ENCODE data around the gene STRADA. TPM values are rescaled to one million over a fixed set of nuclear protein-coding genes. Genes with fewer than 3 reads are reported as not detected.

The STRADA gene
- total and polyA plus RNA-seq, 10 of the 15 experiments (the other 5 are each of a cell fraction or from before 2014, with no cell fraction given): 13.3 to 54.1 (median 44.0) TPM

- TF ChIP-seq USF2 (IDR thresholded peaks at IDR 0.05; ENCODE audit: borderline replicate concordance, low read depth, low read length) (no peak), ELK1 (IDR thresholded peaks at IDR 0.05; ENCODE audit: low read depth, low read length) (no peak), POLR2A (IDR thresholded peaks at IDR 0.05; ENCODE audit: low read depth, low read length) (peak; percentile 75), BMI1 (IDR thresholded peaks at IDR 0.05; ENCODE audit: borderline replicate concordance) (no peak), GATAD2B (conservative IDR thresholded peaks at IDR 0.05; ENCODE audit: low read depth) (no peak; the same call in none of the 2 replicates), IKZF2 (IDR thresholded peaks at IDR 0.05) (no peak), BCL3 (IDR thresholded peaks at IDR 0.05; ENCODE audit: borderline replicate concordance, insufficient read depth, low read depth, low read length, poor library complexity, severe bottlenecking) (no peak), PBX3 (IDR thresholded peaks at IDR 0.05; ENCODE audit: insufficient replicate concordance, low read depth, low read length) (no peak), RUNX3 (IDR thresholded peaks at IDR 0.05; ENCODE audit: low read length) (no peak; the same call in 1 of the 2 replicates), USF1 (IDR thresholded peaks at IDR 0.05; ENCODE audit: borderline replicate concordance, extremely low read length, insufficient read depth, low read depth, low read length) (no peak), SMAD5 (IDR thresholded peaks at IDR 0.05; ENCODE audit: low read depth) (no peak), IRF3 (IDR thresholded peaks at IDR 0.05) (no peak), ZBTB11 (CRISPR knock-in tag; IDR thresholded peaks at IDR 0.05) (no peak), POU2F2 (IDR thresholded peaks at IDR 0.05; ENCODE audit: borderline replicate concordance, low read depth, low read length) (no peak), RBBP5 (conservative IDR thresholded peaks at IDR 0.05) (no peak), CBFB (IDR thresholded peaks at IDR 0.05; ENCODE audit: low read depth) (no peak), HDAC6 (IDR thresholded peaks at IDR 0.05; ENCODE audit: unreplicated experiment) (no peak), MXI1 (IDR thresholded peaks at IDR 0.05; ENCODE audit: low read depth, low read length) (no peak), PAX5 (IDR thresholded peaks at IDR 0.05; ENCODE audit: borderline replicate concordance, low read depth, low read length) (no peak)
Observed at GRCh38 chr17:63700528-63701455, 40.8 kb downstream of the STRADA start (continued).
